ENCODE data around the gene SELPLG. TPM values are rescaled to one million over a fixed set of nuclear protein-coding genes. Genes with fewer than 3 reads are reported as not detected.
"Not testable (repeated sequence)": the region's sequence is repeated elsewhere in the genome, so short reads cannot be mapped to it uniquely, and the experiment has no call there.

Gene SELPLG
- total RNA-seq, 4 donors from 2014 or later: 3.6 to 12.4 (median 5.5) TPM

DNA sequence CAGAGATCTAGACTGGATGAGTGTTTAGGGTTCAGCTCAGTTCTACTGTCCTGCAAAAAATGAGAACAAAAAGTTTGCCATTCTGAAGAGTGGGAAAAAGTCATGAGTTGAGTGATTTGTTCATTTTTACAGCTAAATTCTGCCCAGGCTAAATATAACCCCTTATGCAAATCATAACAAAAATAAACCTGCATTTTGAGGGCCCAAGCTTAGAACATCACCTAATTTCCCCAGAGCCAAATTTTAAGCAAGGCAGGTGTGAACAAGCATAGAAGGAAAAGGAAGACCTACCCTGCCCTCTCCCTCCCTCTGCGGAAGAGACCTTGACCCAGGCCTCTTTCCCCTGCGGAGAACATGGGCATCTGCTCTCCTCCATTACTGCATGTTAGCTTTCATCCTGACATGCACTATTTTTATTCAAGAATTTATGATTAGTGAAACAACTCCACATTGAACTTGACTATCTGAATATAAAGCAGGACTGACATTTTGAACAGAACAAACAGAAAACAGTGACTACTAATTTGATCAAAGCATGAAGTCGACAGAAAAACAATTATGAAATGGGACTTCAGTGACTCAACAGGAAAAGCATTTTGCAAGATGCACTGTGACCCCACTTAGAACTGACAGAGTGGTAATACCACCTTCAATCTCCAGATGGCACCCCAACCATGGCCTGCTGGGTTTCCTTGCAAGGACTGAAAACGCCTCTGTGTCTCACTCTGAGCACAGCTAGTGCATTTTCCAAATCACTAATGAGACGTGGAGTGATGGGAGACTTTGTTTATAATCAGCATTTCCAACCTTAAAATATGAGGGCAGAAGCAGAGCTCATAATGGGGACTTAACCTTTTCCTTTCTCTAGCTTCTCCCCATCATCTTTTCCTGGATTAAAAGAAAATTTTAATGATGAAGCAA lies 30.9 kb upstream of the SELPLG start:
- peak; percentile 94 for ATAC-seq
- 4 to 5% methylated on average over 5 of the region's 5 CpGs for WGBS, 2 donors (ENCODE audit: low coverage in 1 of 2)
- Histone ChIP-seq H3K36me3 (peaks cover 0 to 12% of the 10 kb centered on the region in 2 donors), H3K27me3 (no peaks in the 10 kb centered on the region), H3K4me1 (peaks cover 46 to 90% (median 49%) of the 10 kb centered on the region in 3 donors), H3K9me3 (no peaks in the 10 kb centered on the region), H3K27ac (peak overlapping the region; percentile 85 to 100 (median 88)), H3K4me3 (peak overlapping the region in 1 of 2 donors; percentile 2)
- no peak for TF ChIP-seq EP300 (IDR thresholded peaks at IDR 0.05)
- peak; percentile 96 for TF ChIP-seq POLR2AphosphoS5 (IDR thresholded peaks at IDR 0.05)
- TF ChIP-seq POLR2A (IDR thresholded peaks at IDR 0.05): no peak
- TF ChIP-seq, protein P1, sequence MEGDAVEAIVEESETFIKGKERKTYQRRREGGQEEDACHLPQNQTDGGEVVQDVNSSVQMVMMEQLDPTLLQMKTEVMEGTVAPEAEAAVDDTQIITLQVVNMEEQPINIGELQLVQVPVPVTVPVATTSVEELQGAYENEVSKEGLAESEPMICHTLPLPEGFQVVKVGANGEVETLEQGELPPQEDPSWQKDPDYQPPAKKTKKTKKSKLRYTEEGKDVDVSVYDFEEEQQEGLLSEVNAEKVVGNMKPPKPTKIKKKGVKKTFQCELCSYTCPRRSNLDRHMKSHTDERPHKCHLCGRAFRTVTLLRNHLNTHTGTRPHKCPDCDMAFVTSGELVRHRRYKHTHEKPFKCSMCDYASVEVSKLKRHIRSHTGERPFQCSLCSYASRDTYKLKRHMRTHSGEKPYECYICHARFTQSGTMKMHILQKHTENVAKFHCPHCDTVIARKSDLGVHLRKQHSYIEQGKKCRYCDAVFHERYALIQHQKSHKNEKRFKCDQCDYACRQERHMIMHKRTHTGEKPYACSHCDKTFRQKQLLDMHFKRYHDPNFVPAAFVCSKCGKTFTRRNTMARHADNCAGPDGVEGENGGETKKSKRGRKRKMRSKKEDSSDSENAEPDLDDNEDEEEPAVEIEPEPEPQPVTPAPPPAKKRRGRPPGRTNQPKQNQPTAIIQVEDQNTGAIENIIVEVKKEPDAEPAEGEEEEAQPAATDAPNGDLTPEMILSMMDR (IDR thresholded peaks at IDR 0.05): peak; percentile 89 to 99 (median 96)

DNA sequence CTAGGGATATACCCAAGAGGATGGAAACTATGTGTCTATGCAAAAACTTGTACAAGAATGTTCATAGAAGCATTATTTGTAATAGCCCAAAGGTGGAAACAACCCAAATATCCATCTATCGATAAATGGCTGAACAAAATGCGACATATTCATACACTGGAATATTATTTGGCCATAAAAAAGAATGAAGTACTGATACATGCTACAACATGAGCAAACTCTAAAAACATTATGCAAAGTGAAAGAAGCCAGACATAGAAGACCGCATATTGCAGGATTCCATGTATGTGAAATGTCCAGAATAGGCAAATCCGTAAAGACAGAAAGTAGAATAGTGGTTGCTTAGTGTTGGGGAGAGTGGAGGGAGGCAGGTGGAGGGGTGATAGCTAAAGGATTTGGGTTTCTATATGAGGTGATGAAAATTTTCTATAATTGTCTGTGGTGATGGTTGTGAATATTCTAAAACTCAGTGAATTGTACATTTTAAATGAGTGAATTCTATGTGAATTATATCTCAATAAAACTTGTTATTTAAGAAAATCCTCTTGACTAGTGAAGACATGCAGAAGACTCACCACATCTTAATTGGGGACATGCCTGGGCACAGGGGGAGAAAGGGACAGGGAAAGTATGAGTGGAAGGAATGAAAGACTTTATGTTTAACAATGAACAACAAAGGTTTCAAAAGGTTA lies 29.8 kb upstream of the SELPLG start:
- Histone ChIP-seq H3K27ac (peak overlapping the region; percentile 85 to 100 (median 88)), H3K9me3 (no peaks in the 10 kb centered on the region), H3K36me3 (peaks cover 4 to 19% of the 10 kb centered on the region in 2 donors), H3K4me3 (no peak overlapping the region), H3K4me1 (peaks cover 42 to 89% (median 44%) of the 10 kb centered on the region in 3 donors), H3K27me3 (no peaks in the 10 kb centered on the region)
- TF ChIP-seq, protein P1 (IDR thresholded peaks at IDR 0.05): no peak
- 94 to 100% methylated on average over 4 of the region's 4 CpGs for WGBS, 2 donors (ENCODE audit: low coverage in 1 of 2)
- ATAC-seq: no peak

DNA sequence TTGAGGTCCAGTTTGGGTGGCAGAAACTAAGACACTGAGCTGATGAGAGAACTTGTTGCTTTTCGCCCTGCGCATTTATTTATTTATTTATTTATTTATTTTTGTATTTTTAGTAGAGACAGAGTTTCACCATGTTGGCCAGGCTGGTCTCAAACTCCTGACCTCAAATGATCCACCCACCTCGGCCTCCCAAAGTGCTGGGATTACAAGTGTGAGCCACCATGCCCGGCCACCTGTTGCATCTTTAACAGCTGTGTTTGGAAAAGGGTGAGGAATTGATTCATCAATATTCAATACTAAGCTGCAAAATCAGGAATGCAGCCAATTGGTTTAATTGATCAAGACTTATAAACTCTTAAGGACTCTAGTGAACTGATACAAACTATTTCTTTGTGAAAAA lies 24.4 kb upstream of the SELPLG start:
- Histone ChIP-seq H3K27ac (peak overlapping the region in 2 of 4 donors; percentile 73 to 87), H3K36me3 (peaks cover 6 to 72% of the 10 kb centered on the region in 2 donors), H3K4me1 (peaks cover 3 to 46% (median 6%) of the 10 kb centered on the region in 3 donors)
- WGBS, 2 donors (ENCODE audit: low coverage in 1 of 2): 91 to 100% methylated on average over 2 to 4 of the region's 4 CpGs
- H3K27me3 ChIP-seq, ATAC-seq, H3K9me3 ChIP-seq, H3K4me3 ChIP-seq: not testable (repeated sequence)

DNA sequence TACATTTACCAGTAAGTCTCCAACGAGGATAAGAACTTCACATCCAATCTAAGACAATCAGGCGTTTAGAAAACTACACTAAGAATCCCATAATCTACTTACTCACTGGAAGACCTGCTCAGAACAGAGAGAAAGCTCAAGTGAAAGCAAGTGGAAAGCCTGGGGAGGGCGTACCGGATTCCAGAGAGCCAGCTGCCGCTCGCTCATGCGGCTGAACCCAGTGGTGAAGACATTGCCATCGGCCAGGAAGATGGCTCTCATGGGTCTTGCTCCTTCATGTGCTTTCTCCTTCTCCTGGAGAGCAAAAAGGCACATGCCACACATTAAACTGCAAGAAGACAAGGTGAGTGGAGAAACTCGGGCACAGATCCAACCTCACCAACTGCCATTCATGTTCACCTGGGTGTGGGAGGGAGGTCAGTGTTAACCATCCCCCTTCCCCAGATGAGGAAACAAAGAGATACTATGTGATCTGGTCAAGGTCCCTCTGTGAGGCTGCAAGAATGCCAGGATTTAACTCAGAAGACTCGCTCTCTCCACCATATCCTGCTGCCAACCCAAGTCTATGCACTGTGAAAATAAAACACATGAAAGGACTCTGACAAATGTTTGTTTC lies 23.5 kb upstream of the SELPLG start:
- TF ChIP-seq POLR2A (IDR thresholded peaks at IDR 0.05) (no peak), POLR2AphosphoS5 (IDR thresholded peaks at IDR 0.05) (no peak), EP300 (IDR thresholded peaks at IDR 0.05) (no peak)
- TF ChIP-seq, protein P1 (IDR thresholded peaks at IDR 0.05): no peak

DNA sequence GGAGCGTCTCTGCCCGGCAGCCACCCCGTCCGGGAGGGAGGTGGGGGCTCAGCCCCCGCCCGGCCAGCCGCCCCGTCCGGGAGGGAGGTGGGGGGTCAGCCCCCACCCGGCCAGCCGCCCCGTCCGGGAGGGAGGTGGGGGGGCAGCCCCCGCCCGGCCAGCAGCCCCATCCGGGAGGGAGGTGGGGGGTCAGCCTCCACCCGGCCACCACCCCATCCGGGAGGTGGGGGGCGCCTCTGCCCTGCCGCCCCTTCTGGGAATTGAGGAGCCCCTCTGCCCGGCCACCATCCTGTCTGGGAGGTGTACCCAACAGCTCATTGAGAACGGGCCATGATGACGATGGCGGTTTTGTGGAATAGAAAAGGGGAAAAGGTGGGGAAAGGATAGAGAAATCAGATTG lies 22.6 kb upstream of the SELPLG start:
- not testable (repeated sequence) for ATAC-seq, H3K27me3 ChIP-seq, H3K9me3 ChIP-seq, H3K4me3 ChIP-seq
- H3K4me1 ChIP-seq: peaks cover 3 to 38% (median 6%) of the 10 kb centered on the region in 3 donors
- peaks cover 6 to 83% of the 10 kb centered on the region in 2 donors for H3K36me3 ChIP-seq
- peak overlapping the region in 3 of 4 donors; percentile 29 to 64 (median 40) for H3K27ac ChIP-seq
- 92% methylated on average over 2 of the region's 24 CpGs; no CpG with 5 or more reads in 1 of the 2 donors for WGBS, 2 donors (ENCODE audit: low coverage in 1 of 2)

More for the DNA sequence above, 23.5 kb upstream of the SELPLG start:
- no peak for ATAC-seq
- no peak overlapping the region for H3K4me3 ChIP-seq
- no peaks in the 10 kb centered on the region for H3K9me3 ChIP-seq
- peaks cover 6 to 81% of the 10 kb centered on the region in 2 donors for H3K36me3 ChIP-seq
- H3K27me3 ChIP-seq: no peaks in the 10 kb centered on the region
- H3K4me1 ChIP-seq: peaks cover 3 to 43% (median 6%) of the 10 kb centered on the region in 3 donors
- 72 to 85% methylated on average over 6 to 10 of the region's 10 CpGs for WGBS, 2 donors (ENCODE audit: low coverage in 1 of 2)
- H3K27ac ChIP-seq: peak overlapping the region in 3 of 4 donors; percentile 28 to 73 (median 50)

DNA sequence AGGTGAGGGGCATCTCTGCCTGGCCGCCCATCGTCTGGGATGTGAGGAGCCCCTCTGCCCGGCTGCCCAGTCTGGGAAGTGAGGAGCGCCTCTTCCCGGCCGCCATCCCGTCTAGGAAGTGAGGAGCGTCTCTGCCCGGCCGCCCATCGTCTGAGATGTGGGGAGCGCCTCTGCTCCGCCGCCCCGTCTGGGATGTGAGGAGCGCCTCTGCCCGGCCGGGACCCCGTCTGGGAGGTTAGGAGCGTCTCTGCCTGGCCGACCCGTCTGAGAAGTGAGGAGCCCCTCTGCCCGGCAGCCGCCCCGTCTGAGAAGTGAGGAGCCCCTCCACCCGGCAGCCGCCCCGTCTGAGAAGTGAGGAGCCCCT lies 22.1 kb upstream of the SELPLG start:
- Histone ChIP-seq H3K36me3 (peaks cover 6 to 83% of the 10 kb centered on the region in 2 donors), H3K4me1 (peaks cover 3 to 35% (median 6%) of the 10 kb centered on the region in 3 donors), H3K27ac (peak overlapping the region in 1 of 4 donors; percentile 40)
- not testable (repeated sequence) for H3K27me3 ChIP-seq, H3K4me3 ChIP-seq, ATAC-seq, H3K9me3 ChIP-seq
- whole genome bisulfite sequencing, 2 donors (ENCODE audit: low coverage in 1 of 2): no CpG with 5 or more reads among the region's 28 CpGs

DNA sequence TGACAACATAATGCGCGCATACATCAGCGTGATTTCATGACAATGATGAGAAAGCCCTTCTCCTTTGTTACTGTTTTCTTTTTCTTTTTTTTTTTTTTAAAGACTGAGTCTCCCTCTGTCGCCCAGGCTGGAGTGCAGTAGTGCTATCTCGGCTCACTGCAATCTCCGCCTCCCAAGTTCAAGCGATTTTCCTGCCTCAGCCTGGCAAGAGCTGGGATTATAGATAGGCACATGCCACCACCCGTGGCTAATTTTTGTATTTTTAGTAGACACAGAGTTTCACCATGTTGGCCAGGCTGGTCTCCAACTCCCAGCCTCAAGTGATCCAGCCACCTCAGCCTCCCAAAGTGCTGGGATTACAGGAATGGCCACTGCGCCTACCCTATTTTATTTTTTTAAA lies 20.9 kb upstream of the SELPLG start:
- H3K4me3 ChIP-seq, H3K27me3 ChIP-seq, ATAC-seq, H3K27ac ChIP-seq, H3K9me3 ChIP-seq: not testable (repeated sequence)
- H3K36me3 ChIP-seq: peaks cover 6 to 88% of the 10 kb centered on the region in 2 donors
- H3K4me1 ChIP-seq: peaks cover 1 to 35% (median 2%) of the 10 kb centered on the region in 3 donors
- WGBS, 2 donors (ENCODE audit: low coverage in 1 of 2): 81 to 90% methylated on average over 4 to 9 of the region's 9 CpGs

Data from gastroesophageal sphincter (tissue), 4 donors.